ENCODE data around the gene IL17B.
"Not testable (repeated sequence)": the region's sequence is repeated elsewhere in the genome, so short reads cannot be mapped to it uniquely, and the experiment has no call there.

Gene IL17B

DNA sequence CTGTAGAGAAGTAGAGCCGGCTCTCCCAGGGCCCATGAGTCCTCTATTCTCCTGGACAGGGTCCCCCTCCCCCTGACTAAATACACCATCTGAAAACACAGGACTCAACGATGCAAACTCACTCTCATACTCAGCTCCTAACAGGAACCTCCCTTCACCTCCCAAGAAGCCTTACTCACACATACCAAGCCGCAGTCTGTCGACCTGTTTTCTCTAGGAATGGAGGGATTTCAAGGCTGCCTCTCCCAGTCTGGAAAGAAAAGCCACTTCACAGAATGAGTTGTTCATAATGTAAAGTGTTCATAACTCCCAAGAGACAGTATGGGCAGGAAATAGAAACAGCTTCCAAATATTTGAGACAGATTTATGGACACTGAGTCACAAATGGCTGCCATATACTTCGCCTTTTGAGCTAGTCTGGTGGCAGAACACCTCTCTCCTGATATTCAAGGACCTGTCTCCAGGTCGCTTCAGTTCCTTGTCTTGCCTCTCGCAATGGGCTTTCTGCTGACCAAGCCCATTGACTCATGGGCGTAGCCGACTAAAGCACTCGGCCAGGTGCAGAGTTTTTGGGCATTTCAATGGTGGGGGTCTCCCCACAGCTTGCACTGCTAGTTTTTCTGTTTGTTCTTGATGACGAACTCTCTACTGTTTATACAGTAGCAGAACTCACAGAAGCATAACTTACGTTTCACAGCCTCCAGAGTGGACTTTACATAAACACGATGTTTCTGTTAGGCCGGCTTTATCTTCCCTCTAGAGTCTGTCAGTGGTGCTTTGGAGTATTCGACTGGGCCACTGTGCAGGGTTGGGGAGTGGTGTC, 25.0 kb upstream of the IL17B start:
- DNase-seq, result no peak

GRCh38 chr5:149402291-149402690, 23.2 kb upstream of the IL17B start:
- no peak for DNase-seq

DNA sequence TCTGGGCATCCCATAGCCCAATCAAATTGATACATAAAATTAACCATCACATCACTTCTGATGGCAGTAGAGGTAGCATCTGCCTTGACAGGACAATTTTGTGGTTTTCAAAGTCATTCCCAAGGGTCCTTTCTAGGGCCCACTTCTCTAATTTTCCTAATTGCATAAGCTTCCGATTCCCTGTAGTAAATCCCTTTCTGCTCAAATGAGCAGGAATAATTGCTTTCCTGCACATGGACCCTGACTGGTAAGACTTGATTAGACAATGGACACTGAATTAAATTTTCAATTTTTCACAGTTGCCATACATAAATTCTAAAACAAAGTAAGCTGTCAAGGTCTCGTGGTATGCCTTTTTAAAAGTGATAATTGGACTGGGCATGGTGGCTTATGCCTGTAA, 22.0 kb upstream of the IL17B start:
- no peak for DNase-seq

GRCh38 chr5:149400304-149400703, 21.2 kb upstream of the IL17B start:
- no peak for DNase-seq

DNA sequence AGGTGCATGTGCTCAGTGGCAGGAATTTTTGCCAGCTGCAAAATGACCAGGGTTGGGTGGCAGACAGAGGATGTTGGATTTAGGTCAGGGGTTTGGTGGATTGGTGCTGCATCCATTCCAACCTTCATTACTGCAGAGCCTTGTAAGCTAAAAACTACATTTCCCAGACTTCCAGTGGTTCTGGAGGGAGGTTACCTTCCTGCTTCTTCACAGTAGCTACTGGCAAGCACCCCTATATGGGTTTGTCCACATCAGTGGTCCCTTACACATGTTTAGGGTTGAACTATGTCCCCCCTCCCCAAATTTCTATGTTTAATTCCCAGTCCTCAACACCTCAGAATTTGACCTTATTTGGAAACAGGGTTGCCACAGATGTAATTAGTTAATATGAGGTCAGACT, 20.7 kb upstream of the IL17B start:
- no peak for DNase-seq

- DNase-seq, result not testable (repeated sequence)
Measured at GRCh38 chr5:149398747-149399266, 19.7 kb upstream of the IL17B start.

DNA sequence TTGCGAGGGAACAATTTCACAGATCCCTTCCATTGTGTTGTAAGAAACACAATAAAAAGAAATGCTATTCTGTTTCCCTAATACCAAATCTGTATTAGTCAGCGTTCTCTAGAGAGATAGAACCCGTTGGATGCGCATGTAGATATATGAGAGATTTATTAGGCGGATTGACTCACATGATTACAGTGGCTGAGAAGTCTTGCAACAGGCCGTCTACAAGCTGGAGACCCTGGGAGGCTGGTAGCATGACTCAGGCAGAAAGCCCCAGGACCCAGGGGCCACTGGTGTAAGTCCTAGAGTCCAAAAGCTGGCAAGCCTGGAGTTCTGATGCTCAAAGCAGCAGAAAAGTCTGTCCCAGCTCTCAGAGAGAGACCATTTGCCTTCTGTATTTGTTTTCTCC, 18.4 kb upstream of the IL17B start:
- no peak for DNase-seq

DNA sequence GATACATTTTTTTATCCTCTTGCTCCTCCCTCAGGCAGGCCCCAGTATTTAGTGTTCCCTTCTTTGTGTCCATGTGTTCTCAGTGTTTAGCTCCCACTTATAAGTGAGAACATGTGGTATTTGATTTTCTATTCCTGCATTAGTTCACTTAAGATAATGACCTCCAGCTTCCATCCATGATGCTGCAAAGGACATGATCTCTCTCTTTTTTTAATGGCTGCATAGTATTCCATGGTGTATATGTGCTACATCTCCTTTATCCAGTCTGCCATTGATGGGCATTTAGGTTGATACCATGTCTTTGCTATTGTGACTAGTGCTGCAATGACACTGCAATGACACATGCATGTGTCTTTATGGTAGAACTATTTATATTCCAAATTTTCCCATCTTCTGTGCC, 15.9 kb upstream of the IL17B start:
- not testable (repeated sequence) for DNase-seq

GRCh38 chr5:149392718-149393117, 13.6 kb upstream of the IL17B start:
- no peak for DNase-seq

DNA sequence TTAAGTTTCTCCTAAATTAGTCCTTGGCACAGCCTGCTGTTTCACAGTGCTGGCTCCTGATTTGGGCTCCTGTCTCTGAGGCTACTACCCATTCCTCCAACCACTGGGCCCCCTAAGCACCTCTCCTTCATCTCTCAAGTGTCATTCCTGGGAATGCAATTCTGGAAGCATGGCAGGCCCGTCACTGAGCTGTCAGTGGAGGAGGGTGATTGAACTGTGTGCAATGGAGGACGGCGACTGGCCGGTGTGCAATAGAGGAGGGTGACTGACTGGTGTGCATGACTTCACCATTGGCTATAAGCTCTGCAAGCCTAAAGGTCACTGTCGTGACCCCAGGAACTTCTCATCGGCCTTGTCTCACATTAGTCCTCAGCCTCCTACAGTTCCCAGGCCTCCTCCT, 12.4 kb upstream of the IL17B start:
- DNase-seq, result no peak

DNA sequence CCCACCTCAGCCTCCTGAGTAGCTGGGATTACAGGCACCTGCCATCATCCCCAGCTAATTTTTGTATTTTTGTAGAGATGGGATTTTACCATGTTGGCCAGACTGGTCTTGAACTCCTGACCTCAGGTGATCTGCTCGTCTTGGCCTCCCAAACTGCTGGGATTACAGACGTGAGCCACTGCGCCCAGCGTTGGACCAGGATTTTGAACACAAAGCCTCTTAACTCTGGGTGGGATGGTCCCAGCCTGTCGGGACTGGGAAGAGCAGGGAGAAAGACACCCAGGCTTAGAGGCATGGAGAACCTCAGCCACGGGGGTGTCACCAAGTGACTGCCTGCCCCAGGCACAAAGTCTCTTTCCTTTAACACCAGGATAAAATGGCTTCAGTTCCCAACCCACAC, 12.0 kb upstream of the IL17B start:
- not testable (repeated sequence) for DNase-seq

DNA sequence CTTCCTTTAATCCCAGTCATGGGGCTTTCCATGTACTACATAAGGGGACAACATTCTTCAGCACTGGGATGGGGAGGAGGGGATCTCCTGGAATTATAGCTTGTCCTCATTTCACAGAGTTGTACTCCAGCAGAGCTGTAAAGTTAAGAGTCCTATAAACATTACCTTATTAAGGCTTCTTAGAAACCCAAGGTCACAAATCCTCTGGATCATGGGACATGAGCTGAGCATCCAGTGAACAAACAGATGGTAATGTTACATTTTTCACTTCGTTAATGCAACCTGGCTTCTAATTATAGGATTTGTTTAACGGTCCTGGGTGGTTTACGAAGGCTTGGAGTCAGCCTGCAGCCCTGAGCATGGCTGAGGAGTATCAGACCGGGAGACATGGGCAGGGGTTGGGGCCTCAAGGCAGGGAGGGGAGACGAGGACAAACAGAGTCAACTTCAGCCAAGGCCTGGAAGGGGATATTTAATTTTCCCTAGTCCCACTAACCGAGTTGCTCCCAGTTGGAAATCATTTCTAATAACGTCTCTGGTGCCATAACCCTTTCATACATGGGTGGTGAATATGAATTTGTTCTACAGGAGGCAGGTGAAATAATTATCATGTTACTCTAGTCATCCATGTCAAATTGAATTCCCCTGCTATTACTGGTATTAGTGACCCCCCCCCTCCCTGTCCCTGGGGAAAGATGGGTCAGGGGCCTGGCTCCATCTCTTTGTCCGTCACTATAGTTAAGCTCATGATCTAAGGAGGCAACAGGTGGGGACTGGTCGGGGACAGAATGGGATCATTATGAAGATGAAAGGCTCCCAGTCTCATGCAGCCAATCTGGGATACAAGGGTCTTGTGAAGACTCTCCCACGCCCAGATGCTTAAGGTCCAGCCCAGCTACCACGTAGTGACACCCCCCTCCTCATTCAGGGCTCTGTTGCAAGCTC, 10.7 kb upstream of the IL17B start:
- no peak for DNase-seq

DNA sequence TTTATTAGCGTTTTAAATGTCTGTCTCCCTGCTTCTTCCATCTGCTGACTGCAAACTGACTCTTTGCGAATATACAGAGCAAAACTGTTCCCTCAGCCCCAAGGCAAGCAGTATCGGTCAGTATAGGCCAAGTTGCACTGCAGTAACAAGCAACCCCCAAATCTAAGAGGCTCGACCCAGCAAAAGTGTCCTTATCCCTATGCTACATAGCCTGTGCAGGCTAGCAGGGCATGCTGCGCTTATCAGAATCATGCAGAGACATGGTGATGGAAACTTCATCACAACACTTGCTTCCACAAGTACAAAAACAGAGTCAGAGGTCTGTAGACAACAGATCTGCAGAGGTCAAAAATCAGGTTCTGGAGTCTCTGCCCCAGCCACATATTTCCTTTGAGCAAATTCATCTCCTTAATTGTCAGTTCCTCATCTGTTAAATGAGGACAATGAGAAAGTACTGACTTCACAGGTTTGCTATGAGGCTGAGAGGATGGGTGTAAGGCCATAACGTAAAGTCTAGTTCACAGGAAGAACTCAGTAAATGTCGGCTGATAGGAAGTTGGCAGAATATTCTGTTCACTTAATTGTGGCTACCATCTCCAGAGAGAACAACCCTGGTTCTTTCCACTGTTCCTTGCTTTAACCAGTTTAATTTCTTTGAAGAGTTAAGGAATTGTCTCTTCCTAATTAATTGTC, 9.6 kb upstream of the IL17B start:
- no peak for DNase-seq

DNA sequence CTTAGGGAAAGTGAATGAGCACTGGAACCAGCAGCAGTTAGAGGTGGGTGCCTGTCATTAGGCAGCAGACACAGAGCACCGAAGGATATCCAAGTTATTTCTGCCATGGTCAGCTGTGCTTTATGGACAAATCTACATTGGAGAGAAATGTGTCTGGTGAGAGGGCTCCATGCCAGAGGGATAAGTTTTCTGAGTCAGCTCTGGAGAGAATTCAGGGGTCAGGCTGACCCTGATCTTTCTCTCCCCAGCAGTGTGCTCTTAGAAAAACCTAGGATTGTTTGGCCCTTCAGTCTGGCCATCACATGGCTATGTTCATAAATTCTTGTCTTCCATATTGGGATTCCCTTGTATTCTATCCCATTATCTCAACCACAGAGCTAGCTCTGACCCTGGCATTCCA, 8.9 kb upstream of the IL17B start:
- DNase-seq, result no peak

GRCh38 chr5:149387081-149387631, 8.1 kb upstream of the IL17B start:
- DNase-seq, result no peak

DNA sequence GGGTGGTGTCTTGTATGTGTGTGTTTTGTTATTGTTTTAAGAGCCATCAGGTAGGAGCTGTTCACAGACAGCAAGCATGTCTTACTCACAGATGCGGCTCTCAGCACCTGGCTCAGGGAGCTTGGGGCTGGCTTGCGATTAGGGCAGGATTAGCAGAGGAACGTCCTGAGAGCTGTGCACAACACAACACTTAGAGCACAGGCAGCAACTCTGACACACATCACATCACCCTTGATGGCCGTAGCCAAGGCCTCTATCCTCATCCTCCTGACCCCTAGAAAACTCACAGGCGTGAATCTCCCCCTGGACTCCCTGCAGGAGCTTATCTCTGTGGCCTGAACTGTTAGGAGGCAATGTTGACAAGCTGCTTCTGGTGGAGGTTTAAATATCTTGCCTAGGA, 7.1 kb upstream of the IL17B start:
- DNase-seq, result no peak

GRCh38 chr5:149383399-149383798, 4.3 kb upstream of the IL17B start:
- no peak for DNase-seq

DNA sequence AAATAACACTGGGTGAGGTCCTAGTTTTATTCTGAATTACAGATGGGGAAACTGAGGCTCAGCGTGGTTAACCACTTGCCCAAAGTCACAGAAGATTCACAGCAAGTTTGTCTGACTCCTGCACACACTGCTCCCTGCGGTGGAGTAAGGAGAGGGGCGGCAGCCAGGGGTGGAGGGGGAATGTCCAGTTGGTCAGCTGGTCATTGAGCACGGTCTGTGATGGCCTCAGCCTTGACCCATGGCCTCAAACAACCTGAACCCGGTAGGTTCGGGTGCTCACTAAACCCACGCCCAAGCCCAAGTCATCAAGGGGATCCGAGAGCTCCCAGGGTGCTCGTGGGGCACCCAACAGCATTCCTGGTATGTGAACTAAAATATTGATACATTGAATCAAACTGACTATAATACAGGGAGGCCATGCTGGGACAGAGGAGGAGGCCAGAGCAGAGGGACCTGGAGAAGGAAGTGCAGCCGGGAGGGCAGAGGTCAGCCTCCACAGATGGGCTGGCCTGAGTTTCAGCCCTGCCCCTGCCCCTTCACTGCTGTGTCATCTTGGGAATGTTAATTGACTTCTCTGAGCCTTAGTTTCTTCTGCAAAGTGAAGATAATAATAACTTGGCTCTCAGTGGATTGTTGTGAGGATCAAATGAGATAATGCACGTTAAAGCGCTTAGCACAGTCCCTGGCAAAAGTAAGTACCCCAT, 3.6 kb upstream of the IL17B start:
- DNase-seq, result no peak

DNA sequence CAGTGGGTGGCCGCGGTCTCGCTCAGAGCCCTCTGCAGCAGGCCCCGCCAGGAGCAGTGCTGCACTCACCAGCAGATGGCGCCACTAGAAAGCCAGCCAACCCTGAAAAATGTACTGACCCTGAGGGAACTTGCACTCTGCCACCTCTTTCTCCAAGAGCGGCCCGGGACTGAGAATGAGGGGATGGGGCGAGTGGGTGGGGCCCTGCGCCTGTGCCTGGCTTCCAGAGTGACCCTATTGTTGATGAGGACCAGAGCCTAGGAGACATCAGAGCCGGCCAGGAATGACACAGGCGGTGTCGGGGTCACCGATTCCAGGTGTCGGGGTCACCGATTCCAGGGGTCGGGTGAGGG, 2.9 kb upstream of the IL17B start:
- DNase-seq, result peak in 38 of 56 donors; percentile 2 to 71 (median 26)

DNA sequence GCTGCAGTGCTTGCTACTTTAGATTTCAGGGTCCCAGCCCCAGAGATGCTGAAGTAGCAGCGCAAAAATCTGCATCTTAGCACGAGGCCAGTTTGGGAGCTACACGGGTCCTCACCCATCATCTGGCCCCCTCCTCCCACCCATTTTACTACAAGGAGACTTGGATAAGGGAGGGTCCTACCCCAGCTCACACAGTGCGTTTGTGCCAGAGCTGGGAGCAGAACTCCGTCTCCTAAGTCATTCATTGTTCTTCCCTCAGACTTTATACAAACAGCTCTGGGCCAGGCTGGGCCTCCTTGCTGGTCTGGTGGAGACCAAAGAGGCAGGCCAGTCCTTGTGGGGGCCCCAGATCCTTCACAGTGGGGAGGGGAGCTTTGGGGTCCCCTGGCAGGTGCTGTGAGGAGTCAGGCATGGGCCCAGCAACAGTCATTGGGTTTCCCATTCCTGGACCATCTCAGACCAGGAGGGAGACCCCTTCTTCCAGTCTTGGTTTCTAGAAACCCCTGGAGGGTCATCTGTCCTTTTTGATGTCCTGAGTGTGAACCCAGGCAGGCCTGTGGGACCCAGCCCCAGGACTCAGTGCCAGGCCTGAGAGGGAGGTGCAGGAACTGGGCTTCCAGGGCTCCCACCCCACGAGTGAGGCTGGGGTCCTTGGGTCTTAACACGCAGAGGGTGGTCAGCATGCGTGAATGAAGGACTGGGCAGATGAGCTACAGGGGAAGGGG, 2.3 kb upstream of the IL17B start:
- DNase-seq, result no peak

Measured in nucleus accumbens (tissue), 56 donors.